Effector memory CD8-positive, alpha-beta T cell (primary cell): Measurements from ENCODE around the gene CEP72.
"Not testable (repeated sequence)": the region's sequence is repeated elsewhere in the genome, so short reads cannot be mapped to it uniquely, and the experiment has no call there.

Experiments
- ATAC-seq: fragments of 150-1000 bp; cut with Tn5 transposase; replicated peaks from 2 replicates; pipeline ENCODE4 v1.10.0; 2021; ENCODE audit warnings: mild to moderate bottlenecking, moderate library complexity
- DNase-seq, 3 experiments: peaks; one replicate each; pipeline ENCODE4 v3.0.0; 2021
- H3K27ac Mint-ChIP-seq, 2 donors: one replicate each; pipeline ENCODE4 v1.8.0; 2022; ENCODE audit warnings: mild to moderate bottlenecking in 2 of 2, mixed read lengths in 2 of 2, moderate library complexity in 2 of 2
- H3K27me3 Mint-ChIP-seq, 2 donors: one replicate each; pipeline ENCODE4 v1.8.0; 2022; ENCODE audit warnings: mixed read lengths in 2 of 2
- H3K36me3 Mint-ChIP-seq: one replicate; pipeline ENCODE4 v1.8.0; 2022; ENCODE audit warnings: mild to moderate bottlenecking, moderate library complexity, mixed read lengths; ENCODE audit not compliant: insufficient read depth
- H3K4me1 Mint-ChIP-seq, 2 donors: one replicate each; pipeline ENCODE4 v1.8.0; 2022; ENCODE audit warnings: low read depth in 2 of 2, mixed read lengths in 2 of 2
- H3K4me3 Mint-ChIP-seq, 2 donors: one replicate each; pipeline ENCODE4 v1.8.0; 2022; ENCODE audit warnings: mild to moderate bottlenecking in 2 of 2, mixed read lengths in 2 of 2, moderate library complexity in 2 of 2
- H3K9me3 Mint-ChIP-seq, 2 donors: one replicate each; pipeline ENCODE4 v1.8.0; 2022; ENCODE audit warnings: mixed read lengths in 2 of 2

Gene CEP72

GRCh38 chr5:572398-573019 is 39.6 kb upstream of the CEP72 start:
- Mint-ChIP-seq H3K4me1 (no peaks in the 10 kb centered on the region), H3K27ac (no peak overlapping the region), H3K36me3 (no peaks in the 10 kb centered on the region), H3K9me3 (peaks cover 5 to 8% of the 10 kb centered on the region in 2 donors), H3K4me3 (no peak overlapping the region), H3K27me3 (peaks cover 51 to 83% of the 10 kb centered on the region in 2 donors)
- DNase-seq = no peak
- no peak for ATAC-seq

GRCh38 chr5:573206-573605 is 38.9 kb upstream of the CEP72 start:
- peaks cover 5 to 8% of the 10 kb centered on the region in 2 donors for H3K9me3 Mint-ChIP-seq
- ATAC-seq (no peak), DNase-seq (no peak)

GRCh38 chr5:573976-574375 is 38.2 kb upstream of the CEP72 start:
- Mint-ChIP-seq H3K27ac (no peak overlapping the region), H3K36me3 (no peaks in the 10 kb centered on the region), H3K4me1 (no peaks in the 10 kb centered on the region), H3K9me3 (peaks cover 6 to 8% of the 10 kb centered on the region in 2 donors), H3K4me3 (no peak overlapping the region), H3K27me3 (peaks cover 52 to 78% of the 10 kb centered on the region in 2 donors)
- ATAC-seq (no peak), DNase-seq (no peak)

More at GRCh38 chr5:573206-573605, 38.9 kb upstream of the CEP72 start:
- Mint-ChIP-seq H3K4me1 (no peaks in the 10 kb centered on the region), H3K27me3 (peaks cover 52 to 78% of the 10 kb centered on the region in 2 donors), H3K4me3 (no peak overlapping the region), H3K27ac (no peak overlapping the region), H3K36me3 (no peaks in the 10 kb centered on the region)

GRCh38 chr5:574906-575305 is 37.2 kb upstream of the CEP72 start:
- Mint-ChIP-seq H3K4me1 (no peaks in the 10 kb centered on the region), H3K9me3 (peaks cover 6 to 8% of the 10 kb centered on the region in 2 donors), H3K27me3 (peaks cover 55 to 77% of the 10 kb centered on the region in 2 donors), H3K4me3 (no peak overlapping the region), H3K36me3 (no peaks in the 10 kb centered on the region), H3K27ac (no peak overlapping the region)
- ATAC-seq = no peak
- DNase-seq = no peak

- Mint-ChIP-seq H3K4me1 (no peaks in the 10 kb centered on the region), H3K27me3 (peaks cover 63 to 77% of the 10 kb centered on the region in 2 donors), H3K9me3 (peaks cover 6 to 8% of the 10 kb centered on the region in 2 donors), H3K27ac (no peak overlapping the region), H3K36me3 (no peaks in the 10 kb centered on the region), H3K4me3 (no peak overlapping the region)
- DNase-seq (no peak), ATAC-seq (no peak)
These were observed 36.5 kb upstream of the CEP72 start for GRCh38 chr5:575636-576035.

GRCh38 chr5:577214-577613 is 34.9 kb upstream of the CEP72 start:
- not testable (repeated sequence) for H3K9me3 Mint-ChIP-seq, H3K36me3 Mint-ChIP-seq, ATAC-seq, H3K27ac Mint-ChIP-seq, DNase-seq, H3K4me1 Mint-ChIP-seq, H3K4me3 Mint-ChIP-seq
- H3K27me3 Mint-ChIP-seq = peaks cover 70 to 79% of the 10 kb centered on the region in 2 donors

- Mint-ChIP-seq H3K9me3 (peaks cover 6 to 8% of the 10 kb centered on the region in 2 donors), H3K4me1 (no peaks in the 10 kb centered on the region), H3K27ac (no peak overlapping the region), H3K36me3 (no peaks in the 10 kb centered on the region), H3K4me3 (no peak overlapping the region), H3K27me3 (peaks cover 67 to 79% of the 10 kb centered on the region in 2 donors)
- ATAC-seq (no peak), DNase-seq (no peak)
These were observed 34.3 kb upstream of the CEP72 start for GRCh38 chr5:577800-578199.

- H3K4me3 Mint-ChIP-seq = no peak overlapping the region
- H3K27ac Mint-ChIP-seq = no peak overlapping the region
- DNase-seq (no peak), ATAC-seq (no peak)
- H3K9me3 Mint-ChIP-seq = peaks cover 9 to 15% of the 10 kb centered on the region in 2 donors
- H3K4me1 Mint-ChIP-seq = no peaks in the 10 kb centered on the region
- no peaks in the 10 kb centered on the region for H3K36me3 Mint-ChIP-seq
- H3K27me3 Mint-ChIP-seq = peaks cover 68 to 76% of the 10 kb centered on the region in 2 donors
These were observed 32.9 kb upstream of the CEP72 start for GRCh38 chr5:579211-579610.

GRCh38 chr5:579746-580366 is 32.3 kb upstream of the CEP72 start:
- Mint-ChIP-seq H3K4me3 (no peak overlapping the region), H3K36me3 (no peaks in the 10 kb centered on the region), H3K27me3 (peaks cover 62 to 71% of the 10 kb centered on the region in 2 donors), H3K4me1 (no peaks in the 10 kb centered on the region), H3K9me3 (peaks cover 9 to 15% of the 10 kb centered on the region in 2 donors), H3K27ac (no peak overlapping the region)
- DNase-seq = no peak
- ATAC-seq = no peak

GRCh38 chr5:580436-580835 is 31.7 kb upstream of the CEP72 start:
- H3K4me1 Mint-ChIP-seq = no peaks in the 10 kb centered on the region

GRCh38 chr5:581266-581665 is 30.9 kb upstream of the CEP72 start:
- ATAC-seq = no peak
- peaks cover 60 to 72% of the 10 kb centered on the region in 2 donors for H3K27me3 Mint-ChIP-seq
- no peak overlapping the region for H3K27ac Mint-ChIP-seq
- DNase-seq = no peak
- peaks cover 4 to 7% of the 10 kb centered on the region in 2 donors for H3K9me3 Mint-ChIP-seq
- H3K36me3 Mint-ChIP-seq = no peaks in the 10 kb centered on the region
- H3K4me3 Mint-ChIP-seq = no peak overlapping the region
- H3K4me1 Mint-ChIP-seq = no peaks in the 10 kb centered on the region

More at GRCh38 chr5:580436-580835, 31.7 kb upstream of the CEP72 start:
- no peak for ATAC-seq
- peaks cover 62 to 71% of the 10 kb centered on the region in 2 donors for H3K27me3 Mint-ChIP-seq
- peaks cover 5 to 13% of the 10 kb centered on the region in 2 donors for H3K9me3 Mint-ChIP-seq
- no peaks in the 10 kb centered on the region for H3K36me3 Mint-ChIP-seq
- DNase-seq = no peak
- no peak overlapping the region for H3K4me3 Mint-ChIP-seq
- no peak overlapping the region for H3K27ac Mint-ChIP-seq

GRCh38 chr5:581941-582340 is 30.2 kb upstream of the CEP72 start:
- H3K4me3 Mint-ChIP-seq = no peak overlapping the region
- H3K27me3 Mint-ChIP-seq = peaks cover 56 to 75% of the 10 kb centered on the region in 2 donors
- peaks cover 4 to 7% of the 10 kb centered on the region in 2 donors for H3K9me3 Mint-ChIP-seq
- no peaks in the 10 kb centered on the region for H3K36me3 Mint-ChIP-seq
- no peaks in the 10 kb centered on the region for H3K4me1 Mint-ChIP-seq
- ATAC-seq (no peak), DNase-seq (no peak)
- no peak overlapping the region for H3K27ac Mint-ChIP-seq

GRCh38 chr5:582445-582844 is 29.7 kb upstream of the CEP72 start:
- DNase-seq, H3K4me3 Mint-ChIP-seq, ATAC-seq, H3K36me3 Mint-ChIP-seq, H3K4me1 Mint-ChIP-seq, H3K9me3 Mint-ChIP-seq, H3K27ac Mint-ChIP-seq: not testable (repeated sequence)
- H3K27me3 Mint-ChIP-seq = peaks cover 57 to 77% of the 10 kb centered on the region in 2 donors
